HepG2 (cell line): ENCODE data around the gene COMMD7. TPM values are rescaled to one million over a fixed set of nuclear protein-coding genes. Genes with fewer than 3 reads are reported as not detected.

Experiments
- BRCA1 ChIP-seq: sonication (generic); formaldehyde crosslinking; IDR thresholded peaks from 2 replicates; pipeline ENCODE4 v1.4.0; 2020; ENCODE audit warnings: missing genetic modification reagents
- HDAC2 ChIP-seq: sonication (generic); formaldehyde crosslinking; IDR thresholded peaks from 2 replicates; pipeline ENCODE4 v1.4.0; 2020; ENCODE audit warnings: missing genetic modification reagents
- NCOA2 ChIP-seq: sonication (generic); formaldehyde crosslinking; IDR thresholded peaks from 2 replicates; pipeline ENCODE4 v1.8.0; 2022; ENCODE audit warnings: inconsistent platforms
- PBX2 ChIP-seq: IDR thresholded peaks from 2 replicates; pipeline ENCODE4 v1.6.1; 2016; ENCODE audit warnings: control low read depth
- SRSF1 ChIP-seq: fragments of 200-400 bp; formaldehyde crosslinking; optimal IDR thresholded peaks from 2 replicates; pipeline ENCODE3; 2017; ENCODE audit warnings: mild to moderate bottlenecking, low read depth, low read length, moderate library complexity
- STAG1 ChIP-seq: sonication (generic); formaldehyde crosslinking; IDR thresholded peaks from 2 replicates; pipeline ENCODE4 v1.4.0; 2020; ENCODE audit warnings: missing genetic modification reagents
- THAP11 ChIP-seq: IDR thresholded peaks from 2 replicates; pipeline ENCODE4 v1.6.1; 2016; ENCODE audit warnings: missing biosample characterization, missing genetic modification reagents
- ZBTB7A ChIP-seq: sonication (generic); formaldehyde crosslinking; IDR thresholded peaks from 2 replicates; pipeline ENCODE4 v1.8.0; 2022; ENCODE audit warnings: mild to moderate bottlenecking, missing genetic modification reagents
- ZFP91 ChIP-seq: sonication (generic); formaldehyde crosslinking; IDR thresholded peaks from 2 replicates; pipeline ENCODE4 v1.9.0; 2022; ENCODE audit warnings: missing genetic modification reagents, mild to moderate bottlenecking, borderline replicate concordance
- ZFY ChIP-seq: sonication (generic); formaldehyde crosslinking; IDR thresholded peaks from 2 replicates; pipeline ENCODE4 v1.4.0; 2020; ENCODE audit warnings: missing genetic modification reagents
- ZNF225 ChIP-seq: sonication (generic); formaldehyde crosslinking; IDR thresholded peaks from 2 replicates; pipeline ENCODE4 v1.4.0; 2020; ENCODE audit warnings: mild to moderate bottlenecking, missing genetic modification reagents
- polyA plus RNA-seq, 8 experiments: library from polyadenylated mRNA; depleted of rRNA in 3 of 8; stranded (reverse) in 7 of 8; unstranded in 1 of 8; fragments of >200 nt; fragmentation: Illumina TruSeq in 4 of 8; extraction: Trizol in 4 of 8; gene quantifications; 2 replicates each; pipeline versions ENCODE4 v1.2.1 to v1.2.3, GENCODE V29; 2011 to 2016; ENCODE audit warnings: low read depth in 4 of 8, missing spikeins in 1 of 8, mixed read lengths in 1 of 8; ENCODE audit not compliant: insufficient read depth in 1 of 8
- total RNA-seq, 5 experiments: library from RNA; depleted of rRNA; stranded (reverse); fragments of >200 nt; fragmentation: Illumina TruSeq; extraction: Trizol; gene quantifications; 2 replicates each; pipeline ENCODE4 v1.2.3, GENCODE V29; 2016; ENCODE audit warnings: low read depth in 1 of 5
- TF ChIP-seq, protein P1 (sequence below): sonication (generic); formaldehyde crosslinking; IDR thresholded peaks from 2 replicates; pipeline ENCODE4 v1.8.0; 2022; ENCODE audit warnings: low read depth, missing genetic modification reagents
- TF ChIP-seq, protein P2 (sequence below): sonication (generic); formaldehyde crosslinking; IDR thresholded peaks from 2 replicates; pipeline ENCODE4 v1.4.0; 2020; ENCODE audit warnings: missing genetic modification reagents
- TF ChIP-seq, protein P3 (sequence below): sonication (generic); formaldehyde crosslinking; IDR thresholded peaks from 2 replicates; pipeline ENCODE4 v1.5.0; 2020; ENCODE audit warnings: missing genetic modification reagents
- TF ChIP-seq, protein P4 (sequence below): IDR thresholded peaks from 2 replicates; pipeline ENCODE4 v1.6.1; 2018; ENCODE audit warnings: missing genetic modification reagents, mild to moderate bottlenecking, missing compliant biosample characterization

COMMD7 gene
- total and polyA plus RNA-seq, 2 of the 13 experiments (the other 11 are each of a cell fraction or from before 2014, with no cell fraction given), result 42.1 to 53.3 TPM

DNA sequence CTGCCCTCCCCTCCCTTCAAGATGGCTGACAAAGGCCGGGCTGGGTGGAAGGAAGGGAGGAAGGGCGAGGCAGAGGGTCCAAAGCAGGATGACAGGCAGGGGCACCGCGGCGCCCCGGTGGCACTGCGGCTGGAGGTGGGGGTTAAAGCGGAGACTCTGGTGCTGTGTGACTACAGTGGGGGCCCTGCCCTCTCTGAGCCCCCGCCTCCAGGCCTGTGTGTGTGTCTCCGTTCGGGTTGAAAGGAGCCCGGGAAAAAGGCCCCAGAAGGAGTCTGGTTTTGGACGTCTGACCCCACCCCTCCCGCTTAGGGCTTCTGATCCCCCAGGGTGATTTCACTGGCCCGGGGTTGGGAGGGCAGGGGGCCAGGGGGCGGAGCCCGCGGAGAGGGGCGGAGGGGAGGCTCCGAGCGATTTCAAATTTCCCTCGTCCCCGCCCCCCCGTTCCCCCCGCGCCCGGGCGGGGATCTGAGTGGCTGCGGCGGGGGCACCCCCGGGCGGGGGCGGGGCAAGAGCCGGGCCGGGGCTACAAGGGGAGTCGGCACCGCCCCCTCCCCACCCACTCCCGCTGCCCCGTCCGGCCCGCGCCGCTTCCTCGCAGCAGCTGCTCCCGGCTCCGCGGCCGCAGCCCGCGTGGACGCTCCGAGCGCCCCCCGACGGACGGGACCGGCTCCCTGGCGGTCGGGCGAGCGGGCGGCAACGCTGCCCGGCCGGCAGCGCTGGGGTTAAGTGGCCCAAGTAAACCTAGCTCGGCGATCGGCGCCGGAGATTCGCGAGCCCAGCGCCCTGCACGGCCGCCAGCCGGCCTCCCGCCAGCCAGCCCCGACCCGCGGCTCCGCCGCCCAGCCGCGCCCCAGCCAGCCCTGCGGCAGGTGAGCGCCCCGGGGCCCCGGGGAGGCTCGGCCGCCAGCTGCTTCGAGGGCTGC lies 18.8 kb upstream of the COMMD7 start, which contains the start of gene DNMT3B (continued):
- TF ChIP-seq, protein P1, sequence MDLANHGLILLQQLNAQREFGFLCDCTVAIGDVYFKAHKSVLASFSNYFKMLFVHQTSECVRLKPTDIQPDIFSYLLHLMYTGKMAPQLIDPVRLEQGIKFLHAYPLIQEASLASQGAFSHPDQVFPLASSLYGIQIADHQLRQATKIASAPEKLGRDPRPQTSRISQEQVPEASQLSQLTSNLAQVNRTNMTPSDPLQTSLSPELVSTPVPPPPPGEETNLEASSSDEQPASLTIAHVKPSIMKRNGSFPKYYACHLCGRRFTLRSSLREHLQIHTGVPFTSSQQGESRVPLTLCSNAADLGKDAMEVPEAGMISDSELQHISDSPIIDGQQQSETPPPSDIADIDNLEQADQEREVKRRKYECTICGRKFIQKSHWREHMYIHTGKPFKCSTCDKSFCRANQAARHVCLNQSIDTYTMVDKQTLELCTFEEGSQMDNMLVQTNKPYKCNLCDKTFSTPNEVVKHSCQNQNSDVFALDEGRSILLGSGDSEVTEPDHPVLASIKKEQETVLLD (CRISPR knock-in tag), result peak; percentile 88
- TF ChIP-seq ZFP91 (peak; percentile 13; the same call in 1 of the 2 replicates), THAP11 (CRISPR knock-in tag) (peak; percentile 72), ZNF225 (CRISPR knock-in tag) (peak; percentile 71; the same call in 1 of the 2 replicates), STAG1 (CRISPR knock-in tag) (peak; percentile 43), ZBTB7A (CRISPR knock-in tag) (0 out of 2 replicates have a peak, but pooled peaks have one; percentile 14), NCOA2 (CRISPR knock-in tag) (no peak), BRCA1 (CRISPR knock-in tag) (0 out of 2 replicates have a peak, but pooled peaks have one; percentile 8), HDAC2 (CRISPR knock-in tag) (peak; percentile 7), PBX2 (CRISPR knock-in tag) (0 out of 2 replicates have a peak, but pooled peaks have one; percentile 16), SRSF1 (peak; percentile 80), ZFY (peak; percentile 64; the same call in 1 of the 2 replicates)
- TF ChIP-seq, protein P2, sequence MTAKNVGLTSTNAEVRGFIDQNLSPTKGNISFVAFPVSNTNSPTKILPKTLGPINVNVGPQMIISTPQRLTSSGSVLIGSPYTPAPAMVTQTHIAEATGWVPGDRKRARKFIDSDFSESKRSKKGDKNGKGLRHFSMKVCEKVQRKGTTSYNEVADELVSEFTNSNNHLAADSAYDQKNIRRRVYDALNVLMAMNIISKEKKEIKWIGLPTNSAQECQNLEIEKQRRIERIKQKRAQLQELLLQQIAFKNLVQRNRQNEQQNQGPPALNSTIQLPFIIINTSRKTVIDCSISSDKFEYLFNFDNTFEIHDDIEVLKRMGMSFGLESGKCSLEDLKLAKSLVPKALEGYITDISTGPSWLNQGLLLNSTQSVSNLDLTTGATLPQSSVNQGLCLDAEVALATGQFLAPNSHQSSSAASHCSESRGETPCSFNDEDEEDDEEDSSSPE (CRISPR knock-in tag), result peak; percentile 96
- TF ChIP-seq, protein P3, sequence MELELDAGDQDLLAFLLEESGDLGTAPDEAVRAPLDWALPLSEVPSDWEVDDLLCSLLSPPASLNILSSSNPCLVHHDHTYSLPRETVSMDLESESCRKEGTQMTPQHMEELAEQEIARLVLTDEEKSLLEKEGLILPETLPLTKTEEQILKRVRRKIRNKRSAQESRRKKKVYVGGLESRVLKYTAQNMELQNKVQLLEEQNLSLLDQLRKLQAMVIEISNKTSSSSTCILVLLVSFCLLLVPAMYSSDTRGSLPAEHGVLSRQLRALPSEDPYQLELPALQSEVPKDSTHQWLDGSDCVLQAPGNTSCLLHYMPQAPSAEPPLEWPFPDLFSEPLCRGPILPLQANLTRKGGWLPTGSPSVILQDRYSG (CRISPR knock-in tag), result no peak; the same call in 1 of the 2 replicates
- TF ChIP-seq, protein P4, sequence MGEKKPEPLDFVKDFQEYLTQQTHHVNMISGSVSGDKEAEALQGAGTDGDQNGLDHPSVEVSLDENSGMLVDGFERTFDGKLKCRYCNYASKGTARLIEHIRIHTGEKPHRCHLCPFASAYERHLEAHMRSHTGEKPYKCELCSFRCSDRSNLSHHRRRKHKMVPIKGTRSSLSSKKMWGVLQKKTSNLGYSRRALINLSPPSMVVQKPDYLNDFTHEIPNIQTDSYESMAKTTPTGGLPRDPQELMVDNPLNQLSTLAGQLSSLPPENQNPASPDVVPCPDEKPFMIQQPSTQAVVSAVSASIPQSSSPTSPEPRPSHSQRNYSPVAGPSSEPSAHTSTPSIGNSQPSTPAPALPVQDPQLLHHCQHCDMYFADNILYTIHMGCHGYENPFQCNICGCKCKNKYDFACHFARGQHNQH (CRISPR knock-in tag), result 0 out of 2 replicates have a peak, but pooled peaks have one; percentile 44
- TF ChIP-seq, all 625 proteins: peak for 170
